Neutrophil (primary cell): ENCODE data around the gene PLEKHG5.
"Not testable (repeated sequence)": the region's sequence is repeated elsewhere in the genome, so short reads cannot be mapped to it uniquely, and the experiment has no call there.

Experiments
- H3K27ac ChIP-seq: fragments of 200-600 bp; sonication (generic); 2 replicates; pipeline ENCODE4 v1.5.1; 2016; ENCODE audit warnings: mild to moderate bottlenecking, moderate library complexity
- H3K27me3 ChIP-seq: fragments of 200-600 bp; sonication (generic); 2 replicates; pipeline ENCODE4 v1.6.0; 2016; ENCODE audit warnings: mild to moderate bottlenecking
- H3K36me3 ChIP-seq: fragments of 200-600 bp; sonication (generic); 2 replicates; pipeline ENCODE4 v1.5.1; 2017
- H3K4me1 ChIP-seq, 2 experiments: fragments of 200-600 bp in 1 of 2; sonication (generic) in 1 of 2; 1 replicate in 1 of 2; 2 replicates in 1 of 2; pipeline versions ENCODE4 v1.5.1 to v1.6.1; 2013 to 2016; ENCODE audit warnings: low read depth in 1 of 2, low read length in 1 of 2, mild to moderate bottlenecking in 1 of 2, moderate library complexity in 1 of 2; ENCODE audit not compliant: control insufficient read depth in 1 of 2, insufficient read depth in 1 of 2
- H3K4me3 ChIP-seq, 2 experiments: fragments of 200-600 bp in 1 of 2; sonication (generic) in 1 of 2; 1 replicate in 1 of 2; 2 replicates in 1 of 2; pipeline ENCODE4 v1.5.1; 2013 to 2016; ENCODE audit warnings: low read depth in 1 of 2, low read length in 1 of 2, mild to moderate bottlenecking in 1 of 2, moderate library complexity in 1 of 2
- H3K9me3 ChIP-seq: fragments of 200-600 bp; sonication (generic); 2 replicates; pipeline ENCODE4 v1.5.1; 2016
- CTCF ChIP-seq: fragments of 200-600 bp; sonication (generic); IDR thresholded peaks from 2 replicates; pipeline ENCODE4 v1.5.1; 2016; ENCODE audit warnings: antibody characterized with exemption

PLEKHG5 gene

GRCh38 chr1:6495540-6496364 lies 4.3 kb upstream of the PLEKHG5 start:
- H3K9me3 ChIP-seq, result no peaks in the 10 kb centered on the region
- no peaks in the 10 kb centered on the region for H3K36me3 ChIP-seq
- no peak for TF ChIP-seq CTCF
- H3K27ac ChIP-seq, result no peak overlapping the region
- H3K4me1 ChIP-seq, result no peaks in the 10 kb centered on the region
- H3K27me3 ChIP-seq, result peaks cover 100% of the 10 kb centered on the region
- H3K4me3 ChIP-seq, result no peak overlapping the region

- no peak for TF ChIP-seq CTCF
- H3K4me3 ChIP-seq, result no peak overlapping the region
- H3K27ac ChIP-seq, result no peak overlapping the region
- no peaks in the 10 kb centered on the region for H3K9me3 ChIP-seq
- H3K27me3 ChIP-seq, result peaks cover 100% of the 10 kb centered on the region
- H3K36me3 ChIP-seq, result no peaks in the 10 kb centered on the region
- peaks cover 0 to 6% of the 10 kb centered on the region in 2 experiments for H3K4me1 ChIP-seq
Measured at GRCh38 chr1:6495041-6495441, 3.6 kb upstream of the PLEKHG5 start.

- Histone ChIP-seq H3K4me3 (no peak overlapping the region), H3K9me3 (no peaks in the 10 kb centered on the region), H3K27ac (no peak overlapping the region), H3K4me1 (peaks cover 0 to 8% of the 10 kb centered on the region in 2 experiments), H3K27me3 (peaks cover 100% of the 10 kb centered on the region), H3K36me3 (no peaks in the 10 kb centered on the region)
- no peak for TF ChIP-seq CTCF
Measured at GRCh38 chr1:6494627-6495026, 3.2 kb upstream of the PLEKHG5 start.

GRCh38 chr1:6493834-6494223 lies 2.4 kb upstream of the PLEKHG5 start:
- H3K36me3 ChIP-seq, H3K4me1 ChIP-seq, H3K4me3 ChIP-seq, H3K9me3 ChIP-seq, H3K27ac ChIP-seq: not testable (repeated sequence)
- H3K27me3 ChIP-seq, result peaks cover 100% of the 10 kb centered on the region

GRCh38 chr1:6491966-6492365 lies 499 bp upstream of the PLEKHG5 start:
- Histone ChIP-seq H3K36me3 (no peaks in the 10 kb centered on the region), H3K27me3 (peaks cover 100% of the 10 kb centered on the region), H3K4me1 (peaks cover 0 to 8% of the 10 kb centered on the region in 2 experiments), H3K9me3 (no peaks in the 10 kb centered on the region), H3K4me3 (no peak overlapping the region), H3K27ac (no peak overlapping the region)
- TF ChIP-seq CTCF, result no peak

GRCh38 chr1:6491081-6491449 lies 402 bp downstream of the PLEKHG5 start:
- TF ChIP-seq CTCF, result no peak
- H3K4me3 ChIP-seq, result no peak overlapping the region
- peaks cover 0 to 8% of the 10 kb centered on the region in 2 experiments for H3K4me1 ChIP-seq
- H3K9me3 ChIP-seq, result no peaks in the 10 kb centered on the region
- no peaks in the 10 kb centered on the region for H3K36me3 ChIP-seq
- peaks cover 100% of the 10 kb centered on the region for H3K27me3 ChIP-seq
- no peak overlapping the region for H3K27ac ChIP-seq
